DND-41 (cell line): ENCODE data around the gene DPP7.

ENCODE experiments used
- ATAC-seq: fragments of 200-7000 bp; cut with Tn5 transposase; 3 replicates; pipeline ENCODE4 v1.9.1; 2021; ENCODE audit warnings: low read depth; ENCODE audit not compliant: insufficient read depth
- DNase-seq: peaks from one replicate; pipeline ENCODE4 v3.0.0-alpha.2; 2020
- H2AFZ ChIP-seq: 2 replicates; pipeline ENCODE4 v1.6.0; 2012; ENCODE audit warnings: low read depth, low read length
- H3K27ac ChIP-seq: 2 replicates; pipeline ENCODE4 v1.5.1; 2012; ENCODE audit warnings: low read length, inconsistent platforms
- H3K27me3 ChIP-seq: fragments of 200-600 bp; sonication (generic); 2 replicates; pipeline ENCODE4 v1.6.0; 2012; ENCODE audit warnings: low read length, mild to moderate bottlenecking, inconsistent platforms; ENCODE audit not compliant: insufficient read depth, poor library complexity
- H3K36me3 ChIP-seq: 2 replicates; pipeline ENCODE4 v1.5.1; 2012; ENCODE audit warnings: low read length, inconsistent platforms; ENCODE audit not compliant: insufficient read depth
- H3K4me1 ChIP-seq: 2 replicates; pipeline ENCODE4 v1.5.1; 2012; ENCODE audit warnings: mild to moderate bottlenecking, low read length; ENCODE audit not compliant: insufficient read depth
- H3K4me2 ChIP-seq: 2 replicates; pipeline ENCODE4 v1.6.0; 2012; ENCODE audit warnings: mild to moderate bottlenecking, moderate library complexity, low read length, inconsistent platforms; ENCODE audit not compliant: insufficient read depth
- H3K4me3 ChIP-seq, 2 experiments: fragments of 200-600 bp in 1 of 2; shearing (Covaris generic) in 1 of 2; 2 replicates each; pipeline ENCODE4 v1.5.1; 2012 to 2016; ENCODE audit warnings: inconsistent platforms in 2 of 2, low read length in 2 of 2, mild to moderate bottlenecking in 2 of 2, low read depth in 1 of 2, moderate library complexity in 1 of 2
- H3K79me2 ChIP-seq: 2 replicates; pipeline ENCODE4 v1.6.0; 2012; ENCODE audit warnings: low read length, inconsistent platforms; ENCODE audit not compliant: insufficient read depth
- H3K9ac ChIP-seq: 2 replicates; pipeline ENCODE4 v1.6.0; 2012; ENCODE audit warnings: low read depth, mild to moderate bottlenecking, inconsistent platforms, low read length, moderate library complexity
- H3K9me3 ChIP-seq: 2 replicates; pipeline ENCODE4 v1.5.1; 2012; ENCODE audit warnings: low read length, moderate library complexity, mild to moderate bottlenecking, inconsistent platforms; ENCODE audit not compliant: insufficient read depth, severe bottlenecking
- H4K20me1 ChIP-seq: 2 replicates; pipeline ENCODE4 v1.6.0; 2012; ENCODE audit warnings: low read length; ENCODE audit not compliant: insufficient read depth
- CTCF ChIP-seq: IDR thresholded peaks from 2 replicates; pipeline ENCODE4 v1.5.1; 2012; ENCODE audit warnings: borderline replicate concordance, low read length, moderate library complexity, mild to moderate bottlenecking; ENCODE audit not compliant: poor library complexity, severe bottlenecking; ENCODE audit errors: extremely low read depth
- EZH2 ChIP-seq: IDR thresholded peaks from 3 replicates; pipeline ENCODE4 v1.6.1; 2012; ENCODE audit warnings: borderline replicate concordance, low read depth, mild to moderate bottlenecking, moderate library complexity, low read length, inconsistent platforms; ENCODE audit not compliant: severe bottlenecking

DPP7 gene

GRCh38 chr9:137105814-137106661 is 8.5 kb downstream of the DPP7 start:
- Histone ChIP-seq H3K36me3 (peaks cover 96% of the 10 kb centered on the region), H4K20me1 (peaks cover 15% of the 10 kb centered on the region; the same call in 1 of the 2 replicates), H3K9me3 (peaks cover 9% of the 10 kb centered on the region), H3K79me2 (no peaks in the 10 kb centered on the region), H3K4me2 (no peak overlapping the region), H3K9ac (no peak overlapping the region), H3K27ac (no peak overlapping the region), H3K4me3 (no peak overlapping the region), H2AFZ (no peak overlapping the region), H3K4me1 (no peaks in the 10 kb centered on the region), H3K27me3 (no peaks in the 10 kb centered on the region)
- ATAC-seq (no peak), DNase-seq (no peak)
- TF ChIP-seq CTCF (no peak), EZH2 (no peak)

DNA sequence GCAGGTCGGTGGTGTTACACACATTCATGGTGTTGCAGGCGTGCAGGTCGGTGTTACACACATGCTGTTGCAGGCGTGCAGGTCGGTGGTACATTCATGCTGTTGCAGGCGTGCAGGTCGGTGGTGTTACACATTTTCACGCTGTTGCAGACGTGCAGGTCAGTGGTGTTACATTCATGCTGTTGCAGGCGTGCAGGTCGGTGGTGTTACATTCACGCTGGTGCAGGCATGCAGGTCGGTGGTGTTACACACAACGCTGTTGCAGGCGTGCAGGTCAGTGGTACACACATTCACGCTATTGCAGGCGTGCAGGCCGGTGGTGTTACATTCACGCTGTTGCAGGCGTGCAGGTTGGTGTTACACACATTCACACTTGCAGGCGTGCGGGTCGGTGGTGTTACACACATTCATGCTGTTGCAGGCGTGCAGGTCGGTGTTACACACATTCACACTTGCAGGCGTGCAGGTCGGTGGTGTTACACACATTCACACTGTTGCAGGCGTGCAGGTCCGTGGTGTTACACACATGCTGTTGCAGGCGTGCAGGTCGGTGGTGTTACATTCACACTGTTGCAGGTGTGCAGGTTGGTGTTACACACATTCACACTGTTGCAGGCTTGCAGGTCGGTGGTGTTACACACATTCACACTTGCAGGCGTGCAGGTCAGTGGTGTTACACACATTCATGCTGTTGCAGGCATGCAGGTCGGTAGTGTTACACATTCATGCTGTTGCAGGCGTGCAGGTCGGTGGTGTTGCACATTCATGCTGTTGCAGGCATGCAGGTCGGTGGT is 11.1 kb downstream of the DPP7 start:
- Histone ChIP-seq H2AFZ (no peak overlapping the region), H3K27ac (no peak overlapping the region), H3K4me3 (no peak overlapping the region), H3K4me1 (no peaks in the 10 kb centered on the region), H4K20me1 (peaks cover 9% of the 10 kb centered on the region; the same call in 1 of the 2 replicates), H3K4me2 (no peak overlapping the region), H3K79me2 (no peaks in the 10 kb centered on the region), H3K9me3 (peaks cover 9% of the 10 kb centered on the region), H3K27me3 (no peaks in the 10 kb centered on the region), H3K9ac (no peak overlapping the region), H3K36me3 (peaks cover 94% of the 10 kb centered on the region)
- no peak for TF ChIP-seq CTCF
- TF ChIP-seq EZH2: no peak
- no peak for DNase-seq
- no peak for ATAC-seq

DNA sequence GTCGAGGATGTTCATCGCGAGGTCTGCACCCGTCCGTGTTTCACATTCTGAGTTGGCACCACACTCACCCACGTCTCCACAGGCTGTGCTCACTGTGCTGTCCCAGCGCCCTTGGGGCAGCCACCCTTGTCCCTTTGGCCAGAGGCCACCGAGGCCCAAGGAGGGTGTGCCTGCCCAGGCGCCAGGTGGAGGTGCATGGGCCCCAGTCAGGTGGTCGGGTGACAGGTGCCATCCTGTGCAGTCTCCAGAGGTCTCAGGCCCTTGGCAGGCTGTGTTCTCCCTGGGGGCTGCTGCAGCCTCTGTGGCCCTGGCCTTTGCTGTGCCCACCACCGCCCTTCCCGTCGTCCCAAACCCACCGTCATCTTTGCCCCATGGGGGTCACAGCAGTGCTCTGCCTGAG is 15.3 kb downstream of the DPP7 start:
- DNase-seq (no peak), ATAC-seq (no peak)
- Histone ChIP-seq H3K4me3 (no peak overlapping the region), H3K9me3 (peaks cover 9% of the 10 kb centered on the region), H2AFZ (no peak overlapping the region), H3K79me2 (peaks cover 10% of the 10 kb centered on the region), H3K9ac (no peak overlapping the region), H3K4me1 (peaks cover 20% of the 10 kb centered on the region), H3K27ac (no peak overlapping the region), H3K27me3 (no peaks in the 10 kb centered on the region), H3K36me3 (peaks cover 78% of the 10 kb centered on the region), H3K4me2 (no peak overlapping the region), H4K20me1 (peaks cover 3% of the 10 kb centered on the region; the same call in 1 of the 2 replicates)
- TF ChIP-seq CTCF (no peak), EZH2 (no peak)
